ENCODE measurements around the gene SMARCA2. TPM values are rescaled to one million over a fixed set of nuclear protein-coding genes. Genes with fewer than 3 reads are reported as not detected.
A peak's percentile ranks its signal among the peaks of the same experiment; 100 is the strongest.

The SMARCA2 gene
- total RNA-seq, 1 donor, result 84.0 TPM

DNA sequence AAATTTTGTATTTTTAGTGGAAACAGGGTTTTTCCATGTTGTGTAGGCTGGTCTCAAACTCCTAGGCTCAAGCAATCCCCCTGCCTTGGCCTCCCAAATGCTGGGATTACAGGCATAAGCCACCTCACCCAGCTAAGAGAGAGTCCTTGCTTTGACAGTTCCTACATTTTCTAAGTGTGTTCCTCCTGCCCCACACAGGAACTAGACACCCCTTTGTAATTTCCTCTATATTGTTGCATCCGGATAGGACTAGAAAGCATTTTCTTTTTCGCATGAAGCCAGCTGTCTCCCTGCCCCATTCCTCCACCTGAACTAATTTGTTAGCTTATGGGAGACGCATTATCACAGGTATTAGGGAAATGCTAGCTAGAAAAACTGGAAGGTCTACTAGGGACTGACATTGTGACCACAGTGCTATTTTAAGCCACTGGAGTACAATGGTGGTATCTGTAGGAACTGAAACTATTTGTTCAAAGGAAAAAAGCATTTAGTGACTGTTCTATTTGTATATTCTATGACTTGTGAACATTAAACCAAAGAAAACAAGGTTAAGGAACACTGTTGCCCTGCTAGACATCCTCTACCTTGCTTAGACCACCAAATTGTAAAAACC, 214.1 kb downstream of the SMARCA2 start:
- H3K4me3 ChIP-seq (ENCODE audit: low read depth, low read length), result no peak overlapping the region
- no peak for DNase-seq (ENCODE audit: low read depth)
- TF ChIP-seq, protein P1, sequence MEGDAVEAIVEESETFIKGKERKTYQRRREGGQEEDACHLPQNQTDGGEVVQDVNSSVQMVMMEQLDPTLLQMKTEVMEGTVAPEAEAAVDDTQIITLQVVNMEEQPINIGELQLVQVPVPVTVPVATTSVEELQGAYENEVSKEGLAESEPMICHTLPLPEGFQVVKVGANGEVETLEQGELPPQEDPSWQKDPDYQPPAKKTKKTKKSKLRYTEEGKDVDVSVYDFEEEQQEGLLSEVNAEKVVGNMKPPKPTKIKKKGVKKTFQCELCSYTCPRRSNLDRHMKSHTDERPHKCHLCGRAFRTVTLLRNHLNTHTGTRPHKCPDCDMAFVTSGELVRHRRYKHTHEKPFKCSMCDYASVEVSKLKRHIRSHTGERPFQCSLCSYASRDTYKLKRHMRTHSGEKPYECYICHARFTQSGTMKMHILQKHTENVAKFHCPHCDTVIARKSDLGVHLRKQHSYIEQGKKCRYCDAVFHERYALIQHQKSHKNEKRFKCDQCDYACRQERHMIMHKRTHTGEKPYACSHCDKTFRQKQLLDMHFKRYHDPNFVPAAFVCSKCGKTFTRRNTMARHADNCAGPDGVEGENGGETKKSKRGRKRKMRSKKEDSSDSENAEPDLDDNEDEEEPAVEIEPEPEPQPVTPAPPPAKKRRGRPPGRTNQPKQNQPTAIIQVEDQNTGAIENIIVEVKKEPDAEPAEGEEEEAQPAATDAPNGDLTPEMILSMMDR (IDR thresholded peaks at IDR 0.05; ENCODE audit: insufficient read depth, low read length), result no peak

GRCh38 chr9:2230362-2230761, 215.2 kb downstream of the SMARCA2 start:
- DNase-seq (ENCODE audit: low read depth), result no peak
- no peak overlapping the region for H3K4me3 ChIP-seq (ENCODE audit: low read depth, low read length)
- TF ChIP-seq, protein P1 (IDR thresholded peaks at IDR 0.05; ENCODE audit: insufficient read depth, low read length), result no peak

DNA sequence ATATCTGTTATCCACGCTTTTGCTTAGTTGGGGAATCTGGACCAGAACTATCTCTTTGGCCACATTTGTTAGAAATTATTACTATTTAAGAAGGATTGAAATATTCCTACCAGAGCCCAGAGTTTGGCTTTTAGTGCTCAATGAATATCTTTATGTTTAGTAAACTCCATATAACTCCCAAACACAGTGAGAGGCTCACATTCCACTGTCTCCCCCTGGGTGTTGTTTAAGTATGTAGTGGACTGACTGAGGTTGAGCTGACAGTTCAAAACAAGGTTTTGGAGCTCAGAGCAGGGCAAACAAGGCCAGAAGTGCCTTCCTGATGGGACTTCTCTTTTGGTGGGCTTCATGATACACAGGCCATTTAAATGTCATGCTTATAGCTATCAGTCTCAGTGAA, 216.0 kb downstream of the SMARCA2 start:
- TF ChIP-seq, protein P1 (IDR thresholded peaks at IDR 0.05; ENCODE audit: insufficient read depth, low read length), result no peak
- no peak for DNase-seq (ENCODE audit: low read depth)
- H3K4me3 ChIP-seq (ENCODE audit: low read depth, low read length), result no peak overlapping the region

DNA sequence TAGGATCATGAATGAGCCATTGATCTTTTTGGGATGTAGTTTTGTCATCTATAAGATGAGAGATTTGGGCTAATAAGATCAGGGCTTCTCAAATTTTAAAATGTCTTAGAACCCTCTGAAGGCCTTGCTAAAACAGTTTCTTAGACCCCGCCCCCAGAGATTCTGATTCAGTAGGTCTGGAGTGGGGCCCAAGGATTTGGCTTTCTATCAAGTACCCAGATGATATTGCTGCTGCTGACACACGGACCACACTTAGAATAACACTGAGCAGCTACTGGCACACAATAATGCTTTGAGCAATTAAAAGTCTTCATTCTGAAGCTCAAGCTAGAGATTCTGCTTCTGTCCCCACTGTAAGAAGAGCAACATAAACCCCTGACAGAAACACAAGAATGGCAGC, 216.7 kb downstream of the SMARCA2 start:
- TF ChIP-seq, protein P1 (IDR thresholded peaks at IDR 0.05; ENCODE audit: insufficient read depth, low read length), result no peak
- peak; percentile 92 for DNase-seq (ENCODE audit: low read depth)

GRCh38 chr9:2233274-2233673, 218.1 kb downstream of the SMARCA2 start:
- H3K4me3 ChIP-seq (ENCODE audit: low read depth, low read length), result no peak overlapping the region
- TF ChIP-seq, protein P1 (IDR thresholded peaks at IDR 0.05; ENCODE audit: insufficient read depth, low read length), result no peak
- DNase-seq (ENCODE audit: low read depth), result no peak

More for the DNA sequence above, 216.7 kb downstream of the SMARCA2 start:
- no peak overlapping the region for H3K4me3 ChIP-seq (ENCODE audit: low read depth, low read length)

- TF ChIP-seq, protein P1 (IDR thresholded peaks at IDR 0.05; ENCODE audit: insufficient read depth, low read length), result no peak
- DNase-seq (ENCODE audit: low read depth), result peak; percentile 46
Observed at GRCh38 chr9:2234371-2234893, 219.3 kb downstream of the SMARCA2 start.

GRCh38 chr9:2235623-2236022, 220.5 kb downstream of the SMARCA2 start:
- TF ChIP-seq, protein P1 (IDR thresholded peaks at IDR 0.05; ENCODE audit: insufficient read depth, low read length), result no peak
- H3K4me3 ChIP-seq (ENCODE audit: low read depth, low read length), result no peak overlapping the region
- no peak for DNase-seq (ENCODE audit: low read depth)

More at GRCh38 chr9:2234371-2234893, 219.3 kb downstream of the SMARCA2 start:
- H3K4me3 ChIP-seq (ENCODE audit: low read depth, low read length), result no peak overlapping the region
